SKM-1 treated with dmso at 0.1 percent for 144 hours (cell line): ENCODE data around the gene TBC1D24.
A peak's percentile ranks its signal among the peaks of the same experiment; 100 is the strongest.
"Not testable (repeated sequence)": the region's sequence is repeated elsewhere in the genome, so short reads cannot be mapped to it uniquely, and the experiment has no call there.

ENCODE experiments used
- DNase-seq: peaks from one replicate; lab custom pipeline; 2025; ENCODE audit not compliant: unreplicated experiment; lab: John Stamatoyannopoulos, UW

TBC1D24 gene

DNA sequence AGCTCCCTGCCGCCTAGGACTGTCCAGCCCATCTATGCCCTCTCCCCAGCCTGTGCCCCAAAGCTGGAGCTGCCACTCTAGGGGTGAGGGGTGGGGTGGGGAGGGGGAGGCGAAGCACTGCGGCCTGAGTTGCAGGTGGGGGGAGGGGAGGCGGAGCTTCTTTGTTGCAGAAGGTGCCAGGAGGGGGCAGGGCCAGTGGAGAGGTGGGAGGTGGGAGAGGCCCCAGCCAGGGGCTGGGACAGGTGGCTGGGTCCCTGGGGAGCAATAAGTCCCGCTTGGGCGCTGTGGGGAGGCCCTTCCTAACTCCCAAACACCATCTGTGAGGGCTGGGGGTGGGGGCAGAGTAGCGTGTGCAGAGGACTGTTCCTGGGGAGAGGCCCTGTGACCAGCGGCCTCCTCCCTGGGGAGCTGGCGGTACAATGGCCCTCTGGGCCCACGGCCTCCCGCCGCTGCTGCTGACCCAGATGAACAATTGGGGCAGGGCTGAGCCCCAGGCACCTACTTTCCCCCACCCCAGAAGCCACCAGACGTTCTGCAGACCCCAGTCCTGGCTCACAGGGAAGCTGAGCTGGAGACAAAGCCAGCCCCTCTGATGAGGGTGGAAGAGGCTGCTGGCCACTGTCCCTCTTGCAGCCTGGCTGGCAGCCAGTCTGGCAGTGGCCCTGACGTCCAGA is 6.1 kb upstream of the TBC1D24 start:
- DNase-seq = no peak

GRCh38 chr16:2469399-2470233 is 5.3 kb upstream of the TBC1D24 start:
- no peak for DNase-seq

DNA sequence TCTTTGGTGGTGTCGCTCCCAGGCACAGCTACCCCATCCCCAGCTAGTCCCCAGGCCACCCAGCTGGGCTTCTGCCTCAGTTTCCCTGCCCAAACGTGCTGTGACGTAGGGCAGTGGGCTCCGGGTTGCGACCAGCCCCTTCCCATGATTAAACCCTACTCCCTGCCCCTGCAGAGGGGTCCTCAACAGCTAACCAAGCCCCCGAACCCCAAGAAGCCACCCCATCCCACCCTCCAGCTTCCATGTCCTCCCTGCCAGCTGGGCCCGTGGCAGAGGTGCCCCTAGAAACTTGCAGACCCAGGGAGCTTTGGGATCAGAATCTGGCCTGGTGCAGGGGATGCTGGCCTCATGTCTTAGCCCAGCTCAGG is 4.7 kb upstream of the TBC1D24 start:
- no peak for DNase-seq

DNA sequence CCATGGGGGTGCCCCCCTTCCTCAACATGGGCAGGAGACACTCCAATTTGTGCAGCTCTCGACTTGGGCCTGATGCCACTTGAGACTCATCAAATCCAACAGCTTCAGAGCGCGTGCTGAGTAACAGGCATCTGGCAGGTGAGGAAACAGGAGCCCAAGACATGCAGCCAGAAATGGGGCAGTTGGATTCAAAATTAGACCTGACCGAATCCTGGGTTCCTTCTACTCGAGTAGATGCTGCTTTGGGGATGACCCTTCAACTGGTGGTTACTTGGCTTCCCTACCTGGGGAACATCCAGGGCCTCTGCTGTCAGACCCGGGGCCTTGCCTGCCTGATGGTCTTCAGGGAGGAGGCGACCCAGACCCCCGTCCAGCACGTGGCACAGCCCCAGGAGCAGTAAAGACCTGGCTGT is 4.3 kb upstream of the TBC1D24 start:
- DNase-seq = no peak

GRCh38 chr16:2471016-2471652 is 3.8 kb upstream of the TBC1D24 start, which contains the start of gene NTN3:
TSS of gene NTN3 (plus strand) at chr16:2471297. CDS start at chr16:2471702, 405 bp downstream.
- no peak for DNase-seq

DNA sequence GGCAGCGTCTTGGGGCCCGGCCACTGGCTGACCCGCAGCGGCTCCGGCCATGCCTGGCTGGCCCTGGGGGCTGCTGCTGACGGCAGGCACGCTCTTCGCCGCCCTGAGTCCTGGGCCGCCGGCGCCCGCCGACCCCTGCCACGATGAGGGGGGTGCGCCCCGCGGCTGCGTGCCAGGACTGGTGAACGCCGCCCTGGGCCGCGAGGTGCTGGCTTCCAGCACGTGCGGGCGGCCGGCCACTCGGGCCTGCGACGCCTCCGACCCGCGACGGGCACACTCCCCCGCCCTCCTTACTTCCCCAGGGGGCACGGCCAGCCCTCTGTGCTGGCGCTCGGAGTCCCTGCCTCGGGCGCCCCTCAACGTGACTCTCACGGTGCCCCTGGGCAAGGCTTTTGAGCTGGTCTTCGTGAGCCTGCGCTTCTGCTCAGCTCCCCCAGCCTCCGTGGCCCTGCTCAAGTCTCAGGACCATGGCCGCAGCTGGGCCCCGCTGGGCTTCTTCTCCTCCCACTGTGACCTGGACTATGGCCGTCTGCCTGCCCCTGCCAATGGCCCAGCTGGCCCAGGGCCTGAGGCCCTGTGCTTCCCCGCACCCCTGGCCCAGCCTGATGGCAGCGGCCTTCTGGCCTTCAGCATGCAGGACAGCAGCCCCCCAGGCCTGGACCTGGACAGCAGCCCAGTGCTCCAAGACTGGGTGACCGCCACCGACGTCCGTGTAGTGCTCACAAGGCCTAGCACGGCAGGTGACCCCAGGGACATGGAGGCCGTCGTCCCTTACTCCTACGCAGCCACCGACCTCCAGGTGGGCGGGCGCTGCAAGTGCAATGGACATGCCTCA is 3.1 kb upstream of the TBC1D24 start:
- DNase-seq = no peak

DNA sequence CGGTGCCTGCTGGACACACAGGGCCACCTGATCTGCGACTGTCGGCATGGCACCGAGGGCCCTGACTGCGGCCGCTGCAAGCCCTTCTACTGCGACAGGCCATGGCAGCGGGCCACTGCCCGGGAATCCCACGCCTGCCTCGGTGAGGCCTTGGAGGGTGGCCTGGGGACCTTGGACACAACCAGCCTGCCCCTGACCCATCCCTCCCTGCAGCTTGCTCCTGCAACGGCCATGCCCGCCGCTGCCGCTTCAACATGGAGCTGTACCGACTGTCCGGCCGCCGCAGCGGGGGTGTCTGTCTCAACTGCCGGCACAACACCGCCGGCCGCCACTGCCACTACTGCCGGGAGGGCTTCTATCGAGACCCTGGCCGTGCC is 2.5 kb upstream of the TBC1D24 start:
- DNase-seq = no peak

DNA sequence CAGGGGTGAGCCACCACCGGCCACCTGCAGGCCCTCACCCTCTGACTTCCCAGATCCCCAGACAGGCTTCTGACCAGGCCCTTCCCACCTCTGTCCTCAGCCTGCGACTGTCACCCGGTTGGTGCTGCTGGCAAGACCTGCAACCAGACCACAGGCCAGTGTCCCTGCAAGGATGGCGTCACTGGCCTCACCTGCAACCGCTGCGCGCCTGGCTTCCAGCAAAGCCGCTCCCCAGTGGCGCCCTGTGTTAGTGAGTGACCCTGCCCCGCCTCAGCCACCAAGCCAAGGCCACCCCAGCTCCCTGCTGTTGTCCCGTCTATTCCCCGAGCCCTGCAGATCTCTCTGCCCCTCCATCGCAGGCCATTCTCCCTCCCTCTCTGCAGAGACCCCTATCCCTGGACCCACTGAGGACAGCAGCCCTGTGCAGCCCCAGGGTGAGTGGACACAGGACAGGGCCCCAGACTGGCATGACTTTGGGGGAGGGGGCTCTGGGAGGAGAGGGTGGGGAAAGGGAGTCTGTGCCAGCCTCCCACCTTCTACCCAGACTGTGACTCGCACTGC is 2.0 kb upstream of the TBC1D24 start:
- DNase-seq = no peak

DNA sequence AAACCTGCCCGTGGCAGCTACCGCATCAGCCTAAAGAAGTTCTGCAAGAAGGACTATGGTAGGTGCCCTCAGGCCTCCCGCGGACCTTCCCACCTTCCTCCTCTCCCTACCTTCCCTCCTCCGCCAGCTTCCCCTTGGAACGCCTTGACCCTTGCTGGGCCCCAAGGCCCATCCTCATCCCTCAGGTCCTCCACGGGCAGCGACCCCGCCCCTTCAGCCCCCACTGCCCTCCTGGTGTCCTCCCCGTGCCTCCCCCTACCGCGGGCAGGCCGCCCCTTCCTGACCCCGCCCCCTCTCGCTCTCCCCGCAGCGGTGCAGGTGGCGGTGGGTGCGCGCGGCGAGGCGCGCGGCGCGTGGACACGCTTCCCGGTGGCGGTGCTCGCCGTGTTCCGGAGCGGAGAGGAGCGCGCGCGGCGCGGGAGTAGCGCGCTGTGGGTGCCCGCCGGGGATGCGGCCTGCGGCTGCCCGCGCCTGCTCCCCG is 1.4 kb upstream of the TBC1D24 start:
- peak; percentile 21 for DNase-seq

- DNase-seq = peak; percentile 22
Measured at GRCh38 chr16:2473999-2474876, 689 bp upstream of the TBC1D24 start.

DNA sequence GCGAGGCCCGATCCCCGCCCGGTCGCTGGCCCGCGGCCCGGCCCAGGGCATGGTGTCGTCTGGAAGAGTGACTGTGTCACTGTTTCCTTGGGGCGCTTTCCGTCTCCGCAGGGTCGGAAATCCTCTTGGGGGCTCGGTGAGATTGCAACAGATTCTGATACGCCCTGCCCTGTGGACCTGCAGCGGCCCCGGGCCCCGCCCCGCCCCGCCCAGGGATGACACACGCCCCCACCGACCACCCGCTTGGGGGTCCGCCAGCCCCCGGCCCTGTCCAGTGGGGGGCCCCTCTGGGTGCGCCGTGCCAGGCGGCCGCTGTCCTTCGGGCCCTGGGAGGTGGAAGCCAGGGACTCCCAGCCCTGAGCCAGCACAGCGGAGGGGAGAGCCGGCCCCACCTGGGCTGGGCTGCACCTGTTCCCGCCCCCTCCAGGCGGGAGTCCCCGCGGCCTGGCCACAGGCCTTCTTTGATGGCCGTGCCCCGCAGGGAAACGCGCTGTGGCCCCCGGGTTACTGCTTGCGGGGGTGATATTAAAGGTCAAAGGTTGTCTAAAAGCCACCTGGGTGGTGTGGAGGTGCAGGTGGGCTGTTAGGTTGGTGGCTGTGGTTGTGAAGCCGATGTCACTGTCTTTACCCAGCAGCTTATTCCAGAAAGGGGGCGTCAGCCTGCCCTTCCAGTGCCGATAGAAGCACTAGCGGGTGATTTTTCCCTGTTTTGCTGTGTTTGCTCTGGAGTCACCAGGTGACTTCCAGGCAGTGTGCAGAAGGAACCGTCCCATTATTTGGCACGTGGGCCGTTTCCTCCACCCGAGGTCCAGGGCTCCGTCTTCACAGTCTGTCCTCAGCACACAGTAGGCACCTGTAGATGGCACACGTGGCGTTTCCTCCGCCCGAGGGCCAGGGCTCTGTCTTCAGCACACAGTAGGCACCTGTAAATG is 752 bp downstream of the TBC1D24 start:
- no peak for DNase-seq

- DNase-seq = no peak
Measured at GRCh38 chr16:2476345-2476720, 1.4 kb downstream of the TBC1D24 start.

DNA sequence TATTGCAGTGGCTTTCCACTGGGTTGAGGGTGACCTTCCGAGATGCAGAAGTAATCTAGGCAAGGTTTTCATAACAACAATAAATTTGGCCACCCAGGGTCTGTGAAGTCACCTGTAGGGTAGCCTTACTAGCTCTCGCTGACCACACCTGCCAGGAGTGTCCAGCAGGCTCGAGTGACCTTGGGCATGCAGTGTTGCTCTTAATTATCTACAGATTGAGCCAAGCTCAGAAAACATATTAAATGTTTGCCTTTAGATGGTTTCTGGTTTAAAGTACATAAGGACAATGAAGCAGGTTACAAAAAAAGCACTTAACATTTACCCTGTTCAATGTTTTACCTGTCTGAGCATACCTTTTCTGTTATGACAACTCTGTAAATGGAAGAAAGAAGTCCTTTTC is 1.8 kb downstream of the TBC1D24 start:
- DNase-seq = no peak

DNA sequence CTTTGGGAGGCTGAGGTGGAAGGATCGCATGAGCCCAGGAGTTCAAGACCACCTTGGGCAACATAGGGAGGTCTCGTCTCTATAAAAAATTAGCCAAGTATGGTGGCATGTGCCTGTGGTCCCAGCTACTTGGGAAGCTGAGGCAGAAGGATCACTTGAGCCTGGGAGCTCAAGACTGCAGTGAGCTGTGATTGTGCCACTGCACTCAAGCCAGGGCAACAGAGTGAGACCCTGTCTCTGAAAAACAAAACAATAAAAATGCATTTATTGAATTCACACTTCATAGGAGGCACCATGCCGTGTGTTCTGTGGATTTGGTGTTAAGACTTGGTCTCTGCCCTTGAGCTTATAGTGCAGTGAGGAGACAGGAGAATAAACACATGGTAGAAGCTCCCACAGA is 2.4 kb downstream of the TBC1D24 start:
- no peak for DNase-seq

DNA sequence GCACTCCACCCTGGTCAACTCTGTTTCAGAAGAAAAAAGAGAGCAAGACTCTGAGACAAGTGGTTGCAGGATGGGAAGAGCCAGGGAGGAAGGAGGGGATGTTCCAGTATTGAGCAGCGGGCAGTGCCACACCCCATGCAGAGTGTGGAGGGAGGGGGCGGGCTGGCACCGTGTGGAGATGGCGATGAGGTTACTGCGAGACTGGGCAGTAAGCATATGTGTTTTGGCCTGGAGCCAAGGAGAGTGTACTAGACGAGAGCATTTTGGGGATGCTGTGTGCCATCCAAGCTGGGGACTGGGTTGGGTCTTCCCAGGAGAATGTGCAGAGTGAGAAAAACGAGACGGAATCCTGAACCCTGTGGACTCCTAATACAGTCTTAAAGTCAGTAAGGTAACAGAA is 3.4 kb downstream of the TBC1D24 start:
- DNase-seq = no peak

DNA sequence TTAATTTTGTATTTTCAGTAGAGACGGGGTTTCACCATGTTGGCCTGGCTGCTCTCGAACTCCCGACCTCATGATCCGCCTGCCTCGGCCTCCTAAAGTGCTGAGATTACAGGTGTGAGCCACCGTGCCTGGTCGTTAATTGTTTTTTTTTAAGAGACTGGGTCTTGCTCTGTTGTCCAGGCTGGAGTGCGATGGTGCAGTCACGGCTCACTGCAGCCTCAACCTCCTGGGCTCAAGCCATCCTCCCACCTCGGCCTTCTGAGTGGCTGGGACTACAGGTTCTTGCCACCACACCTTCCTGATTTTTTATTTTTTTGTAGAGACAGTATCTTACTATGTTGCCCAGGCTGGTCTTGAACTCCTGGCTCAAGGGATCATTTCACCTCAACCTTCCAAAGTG is 5.1 kb downstream of the TBC1D24 start:
- not testable (repeated sequence) for DNase-seq

DNA sequence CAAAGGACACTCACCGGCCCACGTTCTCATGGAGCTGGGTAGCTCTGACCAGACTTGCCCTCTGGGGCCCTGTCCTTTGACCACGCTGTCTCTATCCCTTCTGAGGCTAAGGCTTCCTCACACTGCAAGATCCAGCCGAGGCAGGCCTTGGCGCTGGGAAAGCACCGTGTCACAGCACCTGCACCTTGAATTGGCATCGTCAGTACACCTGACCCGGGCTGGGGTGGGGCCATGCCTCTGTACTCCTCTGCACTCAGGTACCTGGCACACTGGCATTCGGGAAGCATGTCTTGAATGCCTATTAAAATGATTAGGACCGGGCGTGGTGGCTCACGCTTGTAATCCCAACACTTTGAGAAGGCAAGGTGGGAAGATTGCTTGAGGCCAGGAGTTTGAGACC is 6.0 kb downstream of the TBC1D24 start:
- no peak for DNase-seq

DNA sequence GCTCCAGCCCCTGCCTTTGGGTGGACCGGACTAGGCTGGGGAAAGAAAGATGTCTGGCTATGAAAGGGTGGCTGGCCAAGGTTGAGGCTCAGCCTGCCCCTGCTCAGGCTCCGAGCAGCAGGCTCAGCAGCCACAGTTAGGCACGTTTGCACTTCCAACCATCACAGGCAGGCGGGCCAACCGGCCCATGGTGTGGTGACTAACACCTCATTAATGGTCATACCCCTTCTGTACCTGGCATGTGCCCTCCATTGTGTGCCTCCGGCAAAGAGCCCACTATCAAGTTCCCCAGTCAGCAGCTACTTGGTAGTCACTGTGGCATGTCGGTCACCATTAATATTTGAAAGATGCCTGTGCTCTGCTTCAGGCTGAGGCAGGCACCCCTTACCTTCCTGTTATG is 6.7 kb downstream of the TBC1D24 start:
- DNase-seq = no peak

GRCh38 chr16:2482249-2482648 is 7.3 kb downstream of the TBC1D24 start:
- no peak for DNase-seq
